Heart right ventricle (tissue), 16 donors: ENCODE data around the gene PHF10. TPM values are rescaled to one million over a fixed set of nuclear protein-coding genes. Genes with fewer than 3 reads are reported as not detected.

Experiments
- ATAC-seq, 8 donors: fragments of 200-7000 bp; cut with Tn5 transposase; one replicate each; pipeline ENCODE4 v1.9.1; 2020; ENCODE audit warnings: mild to moderate bottlenecking in 8 of 8, moderate library complexity in 8 of 8, moderate number of reproducible peaks in 1 of 8
- DNase-seq, 2 donors: peaks; one replicate each; pipeline ENCODE4 v3.0.0-alpha.2; 2020
- H3K27ac ChIP-seq, 10 donors: fragments of 200-600 bp; sonication (generic) in 2 of 10; one replicate each; pipeline versions ENCODE4 v1.5.0 to v1.8.0; 2020 to 2022; ENCODE audit warnings: mild to moderate bottlenecking in 3 of 10
- H3K27me3 ChIP-seq, 7 donors: fragments of 200-600 bp; one replicate each; pipeline ENCODE4 v1.8.0; 2021 to 2022; ENCODE audit warnings: mild to moderate bottlenecking in 2 of 7
- H3K36me3 ChIP-seq, 9 donors: fragments of 200-600 bp; sonication (generic) in 1 of 9; one replicate each; pipeline versions ENCODE4 v1.5.0 to v1.8.0; 2020 to 2022; ENCODE audit warnings: mild to moderate bottlenecking in 2 of 9
- H3K4me1 ChIP-seq, 9 donors: fragments of 200-600 bp; sonication (generic) in 1 of 9; one replicate each; pipeline versions ENCODE4 v1.5.0 to v1.8.0; 2020 to 2022; ENCODE audit warnings: mild to moderate bottlenecking in 4 of 9
- H3K4me3 ChIP-seq, 10 donors: fragments of 200-600 bp; sonication (generic) in 2 of 10; one replicate each; pipeline versions ENCODE4 v1.5.0 to v1.8.0; 2020 to 2022; ENCODE audit warnings: mild to moderate bottlenecking in 7 of 10, moderate library complexity in 2 of 10
- H3K9me3 ChIP-seq, 11 donors: fragments of 200-600 bp in 10 of 11; sonication (generic) in 2 of 11; one replicate each; pipeline versions ENCODE4 v1.5.0 to v1.8.0; 2013 to 2022; ENCODE audit warnings: mild to moderate bottlenecking in 2 of 11, control low read depth in 1 of 11, moderate library complexity in 1 of 11
- WGBS, 2 donors: extraction: QIAGEN DNeasy Blood & Tissue Kit; methylation state at CpG; one replicate each; pipeline ENCODE4 v1.1.7; 2013; ENCODE audit warnings: inconsistent platforms in 1 of 2; 5-methylcytosine and 5-hydroxymethylcytosine counted together
- intact Hi-C, 10 donors: fragments of 100-400 bp; cut with DNase I; formaldehyde crosslinking; loops; one replicate each; pipeline versions ENCODE4 v1.11.1 to v1.14.2; 2022
- polyA plus RNA-seq, 2 donors: library from polyadenylated mRNA; stranded (reverse); fragments of 200-250 nt; gene quantifications; one replicate each; pipeline ENCODE4 v1.2.3, GENCODE V29; 2013
- total RNA-seq, 10 donors: library from RNA; stranded (reverse); fragmentation: NEBNext Ultra II Directional in 3 of 10; extraction: Animal tissue kit (Norgen Biotek cat#: 25700) in 3 of 10; gene quantifications; one replicate each; pipeline versions ENCODE4 v1.2.1 to v1.2.4, GENCODE V29; 2021 to 2023
- TF ChIP-seq, protein P1 (sequence below), 9 donors: fragments of 200-600 bp; sonication (generic) in 2 of 9; IDR thresholded peaks; one replicate each; pipeline versions ENCODE4 v1.5.0 to v1.8.0; 2021 to 2022; ENCODE audit warnings: antibody characterized with exemption in 9 of 9, mild to moderate bottlenecking in 5 of 9, moderate library complexity in 1 of 9
- donor health status: Arrhythmogenic right ventricular cardiomyopathy.
- donor health status: ischemic (EF 13 %, LVEDD 7.1; RV severe dilation, severe dysfunction).
- donor health status: healthy with polysubstance abuse.
- donor health status: DM: no; HTN: yes; CAD: no.
- donor health status: DM: no; HTN: no; CAD: no.
- donor health status: ischemic (EF 25% LVEDD 6.9; RV normal size, moderate dysfunction).
- donor health status: ischemic (EF 25% LVEDD 5.7; RV mildly dilated, moderate dysfunction).
- donor health status: healthy.
- donor health status: DM: yes; HTN: yes; CAD: no.
- donor health status: Ischemic cardiomyopathy.
- donor health status: ischemic (EF 35%, LVEDD 5.7; RV mildly dilated, moderate dysfunction).
- donor health status: nonischemic (EF 11% LVEDD 7.7; RV severe dilation, severe dysfunction).
- donor health status: DM: yes; HTN: yes; CAD: no.
- donor health status: PGD.
- donor health status: ischemic (EF 29% LVEDD 5.4; RV normal size, mild dysfunction).
- donor health status: nonischemic (EF 23%, LVEDD 6.1; RV moderate dilation, normal function).

The PHF10 gene
- total and polyA plus RNA-seq, 12 donors = 29.9 to 63.5 (median 53.1) TPM

DNA sequence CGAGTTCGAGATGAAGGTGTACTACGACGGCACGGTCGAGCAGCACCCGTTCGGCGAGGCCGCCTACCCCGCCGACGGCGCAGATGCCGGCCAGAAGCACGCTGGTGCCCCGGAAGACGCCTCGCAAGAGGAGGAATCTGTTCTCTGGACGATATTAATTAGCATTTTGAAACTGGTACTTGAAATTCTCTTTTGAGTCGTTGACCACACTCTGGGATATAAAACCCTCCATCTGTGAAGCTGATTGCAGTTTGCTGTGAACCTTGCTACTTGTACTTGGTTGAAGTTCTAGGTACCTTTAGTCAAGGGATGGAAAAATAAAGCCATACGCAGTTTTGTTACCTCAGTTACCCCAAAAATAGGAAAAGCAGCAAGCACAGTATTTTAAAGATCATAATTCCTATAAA, 21.5 kb downstream of the PHF10 start:
- Histone ChIP-seq H3K4me3 (peak overlapping the region; percentile 78 to 97 (median 88)), H3K36me3 (peaks cover 0 to 44% (median 0%) of the 10 kb centered on the region in 9 donors), H3K27me3 (no peaks in the 10 kb centered on the region), H3K9me3 (no peaks in the 10 kb centered on the region), H3K4me1 (peaks cover 3 to 64% (median 45%) of the 10 kb centered on the region in 9 donors), H3K27ac (peak overlapping the region in 9 of 10 donors; percentile 90 to 98 (median 94))
- 4% methylated on average over 22 of the region's 22 CpGs for WGBS, 2 donors
- no peak for ATAC-seq
- DNase-seq = no peak
- intact Hi-C loops = loop anchor here in 1 of 10 donors (5.0 kb wide), 1 partner anchor 49 kb away; the partner anchor contains the start of genes DYNLT2 and ERMARD
- TF ChIP-seq, protein P1, sequence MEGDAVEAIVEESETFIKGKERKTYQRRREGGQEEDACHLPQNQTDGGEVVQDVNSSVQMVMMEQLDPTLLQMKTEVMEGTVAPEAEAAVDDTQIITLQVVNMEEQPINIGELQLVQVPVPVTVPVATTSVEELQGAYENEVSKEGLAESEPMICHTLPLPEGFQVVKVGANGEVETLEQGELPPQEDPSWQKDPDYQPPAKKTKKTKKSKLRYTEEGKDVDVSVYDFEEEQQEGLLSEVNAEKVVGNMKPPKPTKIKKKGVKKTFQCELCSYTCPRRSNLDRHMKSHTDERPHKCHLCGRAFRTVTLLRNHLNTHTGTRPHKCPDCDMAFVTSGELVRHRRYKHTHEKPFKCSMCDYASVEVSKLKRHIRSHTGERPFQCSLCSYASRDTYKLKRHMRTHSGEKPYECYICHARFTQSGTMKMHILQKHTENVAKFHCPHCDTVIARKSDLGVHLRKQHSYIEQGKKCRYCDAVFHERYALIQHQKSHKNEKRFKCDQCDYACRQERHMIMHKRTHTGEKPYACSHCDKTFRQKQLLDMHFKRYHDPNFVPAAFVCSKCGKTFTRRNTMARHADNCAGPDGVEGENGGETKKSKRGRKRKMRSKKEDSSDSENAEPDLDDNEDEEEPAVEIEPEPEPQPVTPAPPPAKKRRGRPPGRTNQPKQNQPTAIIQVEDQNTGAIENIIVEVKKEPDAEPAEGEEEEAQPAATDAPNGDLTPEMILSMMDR (IDR thresholded peaks at IDR 0.05) = no peak

DNA sequence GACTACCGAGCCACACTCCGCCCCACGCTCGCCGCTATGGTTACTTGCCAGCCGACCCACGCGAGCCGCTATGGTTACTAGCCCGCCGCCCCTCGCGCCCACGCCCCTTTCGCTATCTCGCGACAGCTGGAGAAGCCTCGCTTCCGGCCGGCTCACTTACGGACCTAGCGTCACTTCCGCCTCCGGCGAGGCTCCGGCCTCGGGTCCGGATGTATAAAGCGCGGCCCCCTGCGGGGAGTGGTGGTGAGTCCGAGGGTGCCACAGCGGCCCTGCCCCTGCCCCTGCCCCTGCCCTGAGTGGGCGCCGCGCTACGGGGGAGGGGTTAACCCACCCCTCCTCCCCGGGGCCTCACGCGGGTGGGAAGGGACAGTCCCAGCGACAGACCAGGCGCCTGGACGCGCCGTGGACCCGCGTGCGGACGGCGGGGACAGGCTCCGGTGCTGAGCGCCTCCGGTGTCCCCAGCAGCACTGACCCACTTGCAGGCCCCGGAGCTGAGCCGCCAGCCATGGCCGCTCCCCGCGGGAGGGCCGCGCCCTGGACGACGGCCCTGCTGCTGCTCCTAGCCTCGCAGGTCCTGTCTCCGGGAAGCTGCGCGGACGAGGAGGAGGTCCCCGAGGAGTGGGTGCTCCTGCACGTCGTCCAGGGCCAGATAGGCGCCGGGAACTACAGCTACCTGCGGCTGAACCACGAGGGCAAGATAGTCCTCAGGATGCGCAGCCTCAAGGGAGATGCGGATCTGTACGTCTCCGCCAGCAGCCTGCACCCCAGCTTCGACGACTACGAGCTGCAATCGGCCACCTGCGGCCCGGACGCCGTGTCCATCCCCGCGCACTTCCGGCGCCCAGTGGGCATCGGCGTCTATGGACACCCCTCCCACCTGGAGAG, 22.1 kb downstream of the PHF10 start, which contains the start of the genes C6orf120 and WDR27:
C6orf120 (plus strand) TSS at position 173 of the 886 bp plus-strand sequence; CDS start at position 507, 334 bp downstream.
WDR27 (minus strand) TSS at position 76 of the 886 bp plus-strand sequence. CDS start 13,024 bp downstream, outside the sequence.
- WGBS, 2 donors = 1% methylated on average over 92 of the region's 92 CpGs
- Histone ChIP-seq H3K27ac (peak within 1 kb of the TSS; percentile 83 to 98 (median 94)), H3K9me3 (no peaks in the 10 kb centered on the region), H3K36me3 (peaks cover 0 to 37% (median 0%) of the 10 kb centered on the region in 9 donors), H3K4me1 (peaks cover 3 to 63% (median 44%) of the 10 kb centered on the region in 9 donors), H3K4me3 (peak within 1 kb of the TSS; percentile 78 to 97 (median 88)), H3K27me3 (no peaks in the 10 kb centered on the region)
- TF ChIP-seq, protein P1 (IDR thresholded peaks at IDR 0.05) = peak in 3 of 9 donors; percentile 15 to 29 (median 28)
- ATAC-seq (peak; percentile 98 to 99 (median 98)), DNase-seq (peak; percentile 96 to 97)
- intact Hi-C loops = loop anchor here in 1 of 10 donors (5.0 kb wide), 1 partner anchor 50 kb away; the partner anchor contains the start of genes DYNLT2 and ERMARD

DNA sequence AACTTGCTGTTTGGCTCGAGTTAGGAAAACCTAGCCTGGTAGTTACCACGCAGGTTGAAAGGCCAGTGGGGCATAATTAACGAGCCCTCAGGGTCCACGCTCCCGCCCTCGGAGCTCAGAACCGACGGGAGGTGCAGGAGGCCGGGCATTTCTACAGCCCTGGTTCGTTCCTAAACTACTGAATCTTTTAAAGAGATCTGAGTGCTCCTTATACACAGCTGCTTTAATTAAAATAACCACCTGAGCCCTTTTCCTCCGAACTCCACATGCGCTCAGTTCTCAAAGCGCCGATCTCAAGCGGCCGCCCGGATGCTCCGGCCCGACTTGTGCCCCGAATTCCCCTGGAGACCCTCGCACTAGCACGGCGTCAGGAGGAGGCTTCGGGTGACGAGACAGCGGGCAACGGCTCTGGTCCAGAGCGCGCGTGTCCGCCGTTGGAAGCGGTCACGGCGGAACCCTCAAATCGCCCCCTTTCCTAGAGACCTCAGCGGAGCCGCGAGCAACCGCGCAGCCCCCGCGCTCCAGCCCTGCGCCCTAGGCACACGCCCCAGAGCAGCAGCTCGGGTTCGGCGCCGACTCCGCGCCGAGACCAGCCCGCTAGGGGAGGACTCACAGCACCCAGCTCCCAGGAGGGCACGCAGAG, 22.9 kb downstream of the PHF10 start:
- WGBS, 2 donors = 0% methylated on average over 51 to 54 of the region's 54 CpGs
- Histone ChIP-seq H3K36me3 (peaks cover 0 to 34% (median 0%) of the 10 kb centered on the region in 9 donors), H3K9me3 (no peaks in the 10 kb centered on the region), H3K4me3 (peak overlapping the region; percentile 78 to 97 (median 88)), H3K27me3 (no peaks in the 10 kb centered on the region), H3K4me1 (peaks cover 3 to 60% (median 42%) of the 10 kb centered on the region in 9 donors), H3K27ac (peak overlapping the region; percentile 83 to 98 (median 94))
- DNase-seq (no peak), ATAC-seq (peak in 4 of 8 donors; percentile 2 to 33 (median 13))
- TF ChIP-seq, protein P1 (IDR thresholded peaks at IDR 0.05) = no peak
- intact Hi-C loops = loop anchor here in 1 of 10 donors (5.0 kb wide), 1 partner anchor 51 kb away; the partner anchor contains the start of genes DYNLT2 and ERMARD
